Esophagus (tissue), 2 donors: Measurements from ENCODE around the gene APOBR. TPM values are rescaled to one million over a fixed set of nuclear protein-coding genes. Genes with fewer than 3 reads are reported as not detected.
A peak's percentile ranks its signal among the peaks of the same experiment; 100 is the strongest.

ENCODE experiments used
- H3K27ac ChIP-seq, 2 donors: one replicate each; pipeline ENCODE4 v1.5.1; 2013; ENCODE audit warnings: low read depth in 2 of 2, mild to moderate bottlenecking in 2 of 2, inconsistent platforms in 1 of 2, low read length in 1 of 2, moderate library complexity in 1 of 2
- H3K27me3 ChIP-seq, 2 donors: one replicate each; pipeline ENCODE4 v1.6.1; 2013; ENCODE audit warnings: low read length in 2 of 2, control low read depth in 1 of 2, mild to moderate bottlenecking in 1 of 2; ENCODE audit not compliant: insufficient read depth in 2 of 2, control insufficient read depth in 1 of 2
- H3K36me3 ChIP-seq, 2 donors: one replicate each; pipeline ENCODE4 v1.6.1; 2013; ENCODE audit warnings: low read length in 1 of 2; ENCODE audit not compliant: control insufficient read depth in 2 of 2, insufficient read depth in 2 of 2
- H3K4me1 ChIP-seq, 2 donors: one replicate each; pipeline ENCODE4 v1.6.1; 2013; ENCODE audit warnings: low read length in 1 of 2; ENCODE audit not compliant: control insufficient read depth in 2 of 2, insufficient read depth in 2 of 2
- H3K4me3 ChIP-seq, 2 donors: one replicate each; pipeline ENCODE4 v1.5.1; 2013; ENCODE audit warnings: low read length in 2 of 2, mild to moderate bottlenecking in 2 of 2, low read depth in 1 of 2, moderate library complexity in 1 of 2
- H3K9me3 ChIP-seq, 2 donors: one replicate each; pipeline ENCODE4 v1.6.1; 2013; ENCODE audit warnings: mild to moderate bottlenecking in 2 of 2, low read depth in 1 of 2, low read length in 1 of 2, moderate library complexity in 1 of 2; ENCODE audit not compliant: control insufficient read depth in 2 of 2, insufficient read depth in 1 of 2
- WGBS, 2 donors: extraction: QIAGEN DNeasy Blood & Tissue Kit; methylation state at CpG; one replicate each; pipeline ENCODE4 v1.1.7; 2013; 5-methylcytosine and 5-hydroxymethylcytosine counted together
- polyA plus RNA-seq, 2 donors: library from polyadenylated mRNA; stranded (reverse); fragments of 200-250 nt; gene quantifications; one replicate each; pipeline ENCODE4 v1.2.3, GENCODE V29; 2013
- donor health status: healthy with polysubstance abuse.
- donor health status: Bipolar disorder and iron deficiency.

APOBR gene
- polyA plus RNA-seq, 2 donors, result 1.2 TPM

DNA sequence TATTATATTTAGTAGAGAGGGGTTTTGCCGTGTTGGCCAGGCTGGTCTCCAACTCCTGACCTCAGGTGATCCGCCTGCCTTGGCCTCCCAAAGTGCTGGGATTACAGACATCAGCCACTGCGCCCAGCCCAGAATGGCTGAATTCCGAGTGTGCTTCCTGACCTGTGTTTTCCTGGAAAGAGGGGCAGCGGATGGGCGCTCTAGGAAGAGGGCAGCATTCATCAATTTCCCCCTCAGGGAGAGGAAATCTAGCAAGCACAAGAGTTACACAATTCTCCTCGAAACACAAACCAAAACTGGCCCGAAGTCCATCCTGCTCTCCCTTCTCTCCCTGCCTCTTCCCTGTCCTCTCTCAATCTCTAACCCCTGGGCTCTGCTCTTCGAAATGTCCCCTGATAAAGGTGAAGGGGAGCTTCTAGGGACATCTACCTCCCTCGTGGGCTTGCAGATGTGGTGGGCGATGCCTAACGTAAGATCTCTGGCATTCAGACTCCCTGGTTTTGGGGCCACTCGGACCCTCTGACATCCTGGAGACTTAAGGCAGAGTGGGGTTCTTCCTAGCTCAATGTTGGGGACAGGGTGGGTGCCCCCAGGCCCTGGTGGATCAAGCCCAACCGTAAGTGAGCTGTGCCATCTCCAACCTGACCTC, 11.2 kb downstream of the APOBR start:
- Histone ChIP-seq H3K4me3 (no peak overlapping the region), H3K4me1 (peaks cover 3 to 10% of the 10 kb centered on the region in 2 donors), H3K36me3 (no peaks in the 10 kb centered on the region), H3K9me3 (no peaks in the 10 kb centered on the region), H3K27me3 (no peaks in the 10 kb centered on the region), H3K27ac (no peak overlapping the region)
- 63 to 69% methylated on average over 14 of the region's 14 CpGs for WGBS, 2 donors

DNA sequence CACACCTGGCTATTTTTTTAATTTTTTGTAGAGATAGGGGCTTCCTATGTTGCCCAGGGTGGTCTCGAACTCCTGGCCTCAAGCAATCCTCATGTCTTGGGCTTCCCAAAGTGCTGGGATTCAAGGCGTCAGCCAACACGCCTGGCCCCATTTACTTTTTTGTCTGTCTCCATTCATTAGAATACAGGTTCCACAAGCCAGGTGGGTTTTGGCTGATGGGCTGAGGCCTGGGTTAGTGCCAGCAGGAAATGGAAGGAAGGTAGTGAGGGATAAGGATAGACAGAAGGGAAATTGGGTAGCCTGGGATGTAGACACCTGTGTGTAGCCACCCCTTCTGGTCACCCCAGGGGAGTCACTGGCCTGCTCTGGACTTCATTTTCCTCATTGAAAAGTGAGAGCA, 16.6 kb downstream of the APOBR start:
- WGBS, 2 donors, result 73% methylated on average over 3 of the region's 3 CpGs
- peak overlapping the region in 1 of 2 donors; percentile 33 for H3K27ac ChIP-seq
- H3K36me3 ChIP-seq, result no peaks in the 10 kb centered on the region
- H3K4me1 ChIP-seq, result peaks cover 0 to under 1% of the 10 kb centered on the region in 2 donors
- no peaks in the 10 kb centered on the region for H3K9me3 ChIP-seq
- H3K4me3 ChIP-seq, result no peak overlapping the region
- H3K27me3 ChIP-seq, result no peaks in the 10 kb centered on the region

DNA sequence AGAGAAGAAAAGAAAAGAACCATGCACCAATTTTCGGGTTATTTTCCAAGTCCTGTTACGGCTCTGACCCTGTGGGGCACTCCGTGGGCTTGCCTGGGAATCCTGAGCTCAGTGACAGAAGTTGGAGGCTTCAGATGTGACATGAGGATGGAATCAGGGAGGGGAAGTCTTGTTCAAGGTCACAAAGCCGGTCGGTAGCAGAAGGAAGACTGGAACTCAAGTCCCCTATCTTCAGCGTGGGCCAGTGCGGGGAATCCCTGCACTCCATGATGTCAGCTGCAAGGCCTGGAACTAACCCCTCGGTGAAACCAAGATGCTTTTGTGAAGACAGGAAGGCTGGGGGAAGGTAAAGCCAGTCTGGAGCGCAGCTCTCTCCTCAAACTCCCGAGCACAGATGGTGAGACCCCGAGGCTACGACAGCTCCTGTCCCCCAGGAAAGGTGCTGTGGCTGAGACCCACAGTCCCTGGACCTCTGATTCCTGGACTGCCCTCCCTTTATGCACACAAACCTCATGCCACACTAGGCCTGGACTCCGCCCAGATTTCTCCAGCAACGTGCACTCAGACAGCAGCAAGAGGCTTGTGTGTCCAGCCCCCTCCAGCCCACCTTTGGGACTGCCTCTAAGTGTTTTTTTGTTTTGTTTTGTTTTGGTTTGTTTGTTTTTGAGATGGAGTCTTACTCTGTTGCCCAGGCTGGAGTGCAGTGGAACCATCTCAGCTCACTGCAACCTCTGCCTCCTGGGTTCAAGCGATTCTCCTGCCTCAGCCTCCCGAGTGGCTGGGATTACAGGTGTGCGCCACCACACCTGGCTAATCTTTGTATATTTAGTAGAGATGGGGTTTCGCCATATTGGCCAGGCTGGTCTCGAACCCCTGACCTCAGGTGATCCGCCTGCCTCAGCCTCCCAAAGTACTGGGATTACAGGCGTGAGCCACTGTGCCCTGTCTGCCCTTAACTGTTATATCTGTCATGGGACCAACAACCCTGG, 17.7 kb downstream of the APOBR start:
- WGBS, 2 donors, result 87 to 88% methylated on average over 21 of the region's 21 CpGs
- H3K27me3 ChIP-seq, result no peaks in the 10 kb centered on the region
- H3K4me1 ChIP-seq, result no peaks in the 10 kb centered on the region
- no peaks in the 10 kb centered on the region for H3K36me3 ChIP-seq
- H3K27ac ChIP-seq, result no peak overlapping the region
- no peak overlapping the region for H3K4me3 ChIP-seq
- no peaks in the 10 kb centered on the region for H3K9me3 ChIP-seq

DNA sequence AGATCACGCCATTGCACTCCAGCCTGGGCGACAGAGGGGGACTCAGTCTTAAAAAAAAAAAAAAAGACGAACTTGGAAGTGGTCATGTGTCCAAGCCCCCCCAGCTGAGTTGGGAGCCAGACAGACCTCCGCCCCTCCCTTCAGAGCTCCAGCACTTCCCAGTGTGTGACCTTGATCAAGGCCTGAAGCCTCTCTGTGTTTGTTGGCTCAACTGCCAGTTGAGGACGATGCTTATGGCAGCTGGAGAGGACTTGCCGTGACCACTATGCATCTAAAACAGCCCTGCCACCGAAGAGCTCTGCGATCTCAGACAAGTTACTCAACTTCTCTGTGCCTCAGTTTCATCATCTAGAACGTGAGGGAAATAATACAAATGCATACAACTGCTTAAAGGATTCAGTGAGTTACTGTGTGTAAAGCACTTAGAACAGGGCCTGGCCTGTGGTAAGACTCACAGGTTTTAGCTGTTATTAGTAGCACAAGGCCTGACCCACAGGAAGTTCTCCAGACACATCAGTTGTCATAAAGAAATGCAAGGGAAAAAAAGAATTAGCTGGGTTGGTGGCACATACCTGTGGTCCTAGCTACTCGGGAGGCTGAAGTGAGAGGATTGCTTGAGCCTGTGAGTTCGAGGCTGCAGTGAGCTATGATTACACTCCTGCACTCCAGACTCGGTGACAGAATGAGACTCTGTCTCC, 19.2 kb downstream of the APOBR start:
- Histone ChIP-seq H3K27ac (no peak overlapping the region), H3K27me3 (no peaks in the 10 kb centered on the region), H3K4me1 (no peaks in the 10 kb centered on the region), H3K36me3 (no peaks in the 10 kb centered on the region), H3K4me3 (no peak overlapping the region), H3K9me3 (no peaks in the 10 kb centered on the region)
- 81 to 86% methylated on average over 11 to 12 of the region's 12 CpGs for WGBS, 2 donors

DNA sequence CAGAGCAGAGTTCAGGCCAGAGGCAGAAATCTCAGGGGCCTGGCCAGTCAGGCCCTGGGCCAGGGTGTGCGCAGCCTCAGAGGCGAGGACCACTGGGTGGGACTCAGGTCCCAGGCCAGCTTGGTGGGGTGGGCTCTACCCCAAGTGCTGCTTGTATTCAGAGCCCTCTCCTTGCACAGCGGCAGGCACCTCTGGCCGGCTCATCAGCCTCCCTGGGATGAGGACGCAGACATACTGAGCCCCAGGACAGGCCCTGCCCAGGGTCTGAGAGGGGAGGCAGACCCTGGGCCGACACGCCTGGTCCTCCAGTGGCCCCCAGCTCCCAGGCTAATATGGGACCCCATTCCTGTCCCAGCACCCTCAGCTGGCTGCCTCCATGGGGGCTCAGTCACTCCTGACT, 19.8 kb downstream of the APOBR start:
- no peaks in the 10 kb centered on the region for H3K36me3 ChIP-seq
- H3K9me3 ChIP-seq, result no peaks in the 10 kb centered on the region
- H3K4me3 ChIP-seq, result no peak overlapping the region
- WGBS, 2 donors, result 95% methylated on average over 7 of the region's 7 CpGs
- no peaks in the 10 kb centered on the region for H3K27me3 ChIP-seq
- H3K4me1 ChIP-seq, result no peaks in the 10 kb centered on the region
- H3K27ac ChIP-seq, result no peak overlapping the region

DNA sequence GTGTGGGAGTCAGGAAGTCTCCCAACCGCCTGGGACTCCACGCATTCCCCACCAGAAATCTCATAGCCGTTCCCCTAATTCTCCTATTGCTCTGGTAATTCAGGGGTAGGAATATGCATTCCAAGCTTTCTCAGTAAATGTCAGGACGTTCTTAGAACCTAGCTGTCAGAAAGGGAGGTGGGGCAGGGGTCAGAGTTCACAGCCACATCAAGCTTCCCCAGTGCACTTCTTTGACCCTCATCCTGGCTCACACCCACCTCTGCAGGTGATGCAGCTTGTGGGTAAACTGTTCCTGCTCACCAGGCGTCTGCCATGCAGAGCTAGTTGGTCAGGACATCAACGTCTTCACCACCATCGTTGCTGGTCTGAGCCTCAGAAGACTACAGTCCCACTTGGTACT, 26.2 kb downstream of the APOBR start:
- Histone ChIP-seq H3K9me3 (no peaks in the 10 kb centered on the region), H3K36me3 (no peaks in the 10 kb centered on the region), H3K27ac (no peak overlapping the region), H3K4me1 (no peaks in the 10 kb centered on the region), H3K4me3 (no peak overlapping the region), H3K27me3 (no peaks in the 10 kb centered on the region)
- 76 to 78% methylated on average over 7 of the region's 7 CpGs for WGBS, 2 donors

DNA sequence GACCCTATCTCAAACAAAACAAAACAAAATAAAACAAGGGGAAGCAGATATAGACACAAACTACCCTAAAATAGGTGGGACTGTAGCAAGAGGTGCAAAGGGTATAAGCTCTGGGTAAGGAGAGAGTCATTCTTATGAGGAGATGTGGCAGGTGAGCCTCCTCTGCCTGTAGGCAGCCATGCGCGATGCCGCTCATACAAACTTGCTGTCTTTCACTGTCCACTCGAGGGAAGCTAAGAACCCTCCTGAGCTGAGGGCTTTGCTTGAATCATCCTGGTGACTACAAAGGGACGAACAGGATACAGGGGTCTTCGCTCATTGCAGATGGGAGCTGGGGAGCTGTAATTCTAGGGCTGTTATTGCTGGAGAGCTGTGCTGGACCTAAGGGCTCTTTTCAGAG, 27.0 kb downstream of the APOBR start:
- no peaks in the 10 kb centered on the region for H3K4me1 ChIP-seq
- H3K4me3 ChIP-seq, result no peak overlapping the region
- no peak overlapping the region for H3K27ac ChIP-seq
- no peaks in the 10 kb centered on the region for H3K36me3 ChIP-seq
- no peaks in the 10 kb centered on the region for H3K9me3 ChIP-seq
- WGBS, 2 donors, result 87 to 88% methylated on average over 6 of the region's 6 CpGs
- H3K27me3 ChIP-seq, result no peaks in the 10 kb centered on the region

DNA sequence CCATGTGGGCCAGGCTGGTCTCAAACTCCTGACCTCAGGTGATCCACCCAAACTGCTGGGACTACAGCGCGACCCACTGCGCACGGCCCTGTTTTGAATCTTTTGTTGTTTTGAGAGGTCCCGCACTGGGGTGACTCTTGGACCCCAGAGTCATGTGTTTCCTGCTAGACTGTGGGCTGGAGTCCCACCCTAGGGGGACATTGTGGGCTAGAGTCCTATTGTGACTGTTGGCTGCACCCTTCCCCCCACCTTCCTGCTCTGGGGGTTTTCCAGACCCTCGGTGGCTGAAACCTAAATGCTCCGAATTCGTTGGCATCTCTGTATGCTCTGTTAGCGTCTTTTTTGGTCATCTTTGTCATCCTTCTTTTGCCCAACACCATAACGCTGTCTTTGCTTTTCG, 28.3 kb downstream of the APOBR start:
- no peaks in the 10 kb centered on the region for H3K27me3 ChIP-seq
- no peaks in the 10 kb centered on the region for H3K9me3 ChIP-seq
- no peak overlapping the region for H3K4me3 ChIP-seq
- WGBS, 2 donors, result 77 to 81% methylated on average over 11 of the region's 11 CpGs
- no peak overlapping the region for H3K27ac ChIP-seq
- H3K36me3 ChIP-seq, result no peaks in the 10 kb centered on the region
- H3K4me1 ChIP-seq, result no peaks in the 10 kb centered on the region

DNA sequence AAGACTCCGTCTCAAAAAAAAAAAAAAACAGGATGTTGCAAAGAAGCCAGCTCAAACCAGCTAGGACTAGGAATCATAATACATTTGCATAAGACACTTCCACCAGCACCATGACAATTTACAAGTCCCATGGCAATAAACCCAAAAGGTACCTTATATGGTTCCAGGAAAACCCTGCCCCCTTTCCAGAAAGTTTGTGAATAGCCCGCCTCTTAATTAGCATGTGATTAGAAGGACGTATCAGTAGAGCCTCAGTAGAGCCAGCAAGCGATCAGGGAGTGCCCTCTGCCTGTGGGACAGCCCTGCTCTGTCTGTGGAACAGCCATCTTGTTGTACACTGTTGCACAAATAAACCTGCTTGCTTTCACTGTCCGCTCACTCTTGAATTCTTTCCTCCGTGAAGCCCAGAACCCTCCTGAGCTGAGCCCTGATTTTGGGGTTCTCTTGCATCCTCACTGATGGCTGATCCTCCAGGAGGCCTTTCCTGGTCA, 30.3 kb downstream of the APOBR start:
- 69 to 75% methylated on average over 6 of the region's 6 CpGs for WGBS, 2 donors
- Histone ChIP-seq H3K4me1 (no peaks in the 10 kb centered on the region), H3K27me3 (no peaks in the 10 kb centered on the region), H3K27ac (no peak overlapping the region), H3K4me3 (no peak overlapping the region), H3K36me3 (no peaks in the 10 kb centered on the region), H3K9me3 (no peaks in the 10 kb centered on the region)
